Lower leg skin (tissue), 4 donors: ENCODE results near the gene KLHDC8B. TPM values are rescaled to one million over a fixed set of nuclear protein-coding genes. Genes with fewer than 3 reads are reported as not detected.
A peak's percentile ranks its signal among the peaks of the same experiment; 100 is the strongest.

Experiments used
- DNase-seq, 2 donors: peaks; one replicate each; pipeline ENCODE4 v3.0.0-alpha.2; 2019; ENCODE audit warnings: low spot score in 2 of 2
- H3K4me3 ChIP-seq: fragments of 200-600 bp; sonication (generic); 2 replicates; pipeline ENCODE4 v1.5.1; 2017; ENCODE audit warnings: mild to moderate bottlenecking, low read depth; ENCODE audit not compliant: poor library complexity, severe bottlenecking
- POLR2A ChIP-seq, 2 donors: fragments of 450-650 bp; IDR thresholded peaks; one replicate each; pipeline ENCODE4 v1.6.1; 2016 to 2017; ENCODE audit warnings: antibody characterized with exemption in 2 of 2, mild to moderate bottlenecking in 1 of 2, moderate library complexity in 1 of 2
- WGBS, 2 donors: methylation state at CpG; one replicate each; pipeline ENCODE4 v1.1.5; 2018; 5-methylcytosine and 5-hydroxymethylcytosine counted together
- intact Hi-C: fragments of 100-400 bp; cut with DNase I; formaldehyde crosslinking; loops from one replicate; pipeline ENCODE4 v1.15.0; 2023; ENCODE audit warnings: low total_unique reads
- total RNA-seq, 4 donors: library from RNA; depleted of rRNA; stranded (reverse); fragments of >200 nt; gene quantifications; one replicate each; pipeline ENCODE4 v1.1.0, GENCODE V29; 2016
- TF ChIP-seq, protein P1 (sequence below), 3 donors: fragments of 450-650 bp; IDR thresholded peaks; one replicate each; pipeline ENCODE4 v1.5.1; 2016; ENCODE audit warnings: antibody characterized with exemption in 3 of 3, mild to moderate bottlenecking in 3 of 3, moderate library complexity in 2 of 3

KLHDC8B gene
- total RNA-seq, result 10 to 100 TPM; 52.4 to 65.2 (median 56.0) TPM

DNA sequence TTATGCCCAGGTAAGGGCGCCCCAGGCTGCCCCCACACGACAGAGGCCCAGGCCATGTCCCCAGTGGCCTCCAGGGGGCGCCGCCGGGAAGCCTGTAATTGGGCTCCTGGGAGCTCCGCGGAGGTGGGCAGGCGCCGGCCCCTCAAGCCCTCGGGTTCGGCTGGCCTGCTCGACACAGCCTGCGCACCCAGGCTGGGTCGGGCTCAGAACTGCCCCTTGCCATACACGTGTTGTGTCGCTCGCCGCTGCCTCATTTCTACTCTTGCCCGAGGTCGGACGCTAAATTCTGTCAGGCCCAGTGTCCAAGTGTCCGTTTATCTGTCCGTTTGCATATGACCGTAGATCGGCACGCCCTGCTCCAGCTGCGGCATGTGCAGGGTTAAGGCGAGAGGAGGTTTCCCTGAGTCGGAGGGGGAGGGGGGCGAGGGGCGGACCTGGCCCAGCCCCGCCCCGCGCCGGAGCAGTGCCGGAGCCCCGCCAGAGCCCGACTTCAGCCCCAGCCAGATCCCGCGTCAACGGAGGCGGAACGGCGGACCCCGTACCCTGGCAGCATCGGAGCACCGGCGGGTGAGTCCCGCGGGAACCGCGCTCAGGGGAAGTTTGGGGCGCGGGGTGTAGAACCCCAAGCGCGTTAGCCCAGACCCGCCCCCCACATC lies at the start of gene KLHDC8B:
TSS of gene KLHDC8B (plus strand) at position 480 of the 656 bp plus-strand sequence. CDS start 1,172 bp downstream, outside the sequence.
- H3K4me3 ChIP-seq, result peak within 1 kb of the TSS; percentile 49
- TF ChIP-seq, protein P1, sequence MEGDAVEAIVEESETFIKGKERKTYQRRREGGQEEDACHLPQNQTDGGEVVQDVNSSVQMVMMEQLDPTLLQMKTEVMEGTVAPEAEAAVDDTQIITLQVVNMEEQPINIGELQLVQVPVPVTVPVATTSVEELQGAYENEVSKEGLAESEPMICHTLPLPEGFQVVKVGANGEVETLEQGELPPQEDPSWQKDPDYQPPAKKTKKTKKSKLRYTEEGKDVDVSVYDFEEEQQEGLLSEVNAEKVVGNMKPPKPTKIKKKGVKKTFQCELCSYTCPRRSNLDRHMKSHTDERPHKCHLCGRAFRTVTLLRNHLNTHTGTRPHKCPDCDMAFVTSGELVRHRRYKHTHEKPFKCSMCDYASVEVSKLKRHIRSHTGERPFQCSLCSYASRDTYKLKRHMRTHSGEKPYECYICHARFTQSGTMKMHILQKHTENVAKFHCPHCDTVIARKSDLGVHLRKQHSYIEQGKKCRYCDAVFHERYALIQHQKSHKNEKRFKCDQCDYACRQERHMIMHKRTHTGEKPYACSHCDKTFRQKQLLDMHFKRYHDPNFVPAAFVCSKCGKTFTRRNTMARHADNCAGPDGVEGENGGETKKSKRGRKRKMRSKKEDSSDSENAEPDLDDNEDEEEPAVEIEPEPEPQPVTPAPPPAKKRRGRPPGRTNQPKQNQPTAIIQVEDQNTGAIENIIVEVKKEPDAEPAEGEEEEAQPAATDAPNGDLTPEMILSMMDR (IDR thresholded peaks at IDR 0.05), result peak in 1 of 3 donors; percentile 83
- no peak for TF ChIP-seq POLR2A (IDR thresholded peaks at IDR 0.05)
- peak; percentile 79 to 97 for DNase-seq
- WGBS, 2 donors, result 1% methylated on average over 24 to 39 of the region's 57 CpGs
- intact Hi-C loops, result loop anchor here (10.0 kb wide), 1 partner anchor 274 kb away; no protein-coding TSS in a partner anchor

DNA sequence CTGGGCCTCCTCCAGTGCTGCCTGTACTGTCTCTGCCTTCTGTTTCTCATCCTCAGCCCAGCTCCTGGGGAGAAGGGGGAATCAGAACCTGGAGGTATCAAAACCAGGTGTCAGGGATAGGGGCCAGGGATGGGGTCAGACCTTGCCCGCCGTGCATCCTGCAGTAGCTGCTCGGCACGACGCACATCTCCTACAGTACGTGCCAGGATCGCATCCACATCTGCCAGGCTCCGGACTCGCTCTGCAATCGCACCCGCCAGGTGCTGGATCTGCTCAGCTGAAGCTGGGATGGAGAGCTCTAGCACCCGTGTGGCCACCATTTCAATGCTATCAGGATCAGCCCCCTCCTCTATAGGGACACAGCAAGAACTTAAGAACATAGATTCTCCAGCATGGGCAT lies 49.4 kb upstream of the KLHDC8B start:
- DNase-seq, result no peak
- no peak overlapping the region for H3K4me3 ChIP-seq
- TF ChIP-seq, protein P1 (IDR thresholded peaks at IDR 0.05), result no peak
- TF ChIP-seq POLR2A (IDR thresholded peaks at IDR 0.05), result no peak
- WGBS, 2 donors, result 92 to 96% methylated on average over 12 of the region's 12 CpGs
- intact Hi-C loops, result no loop called here

DNA sequence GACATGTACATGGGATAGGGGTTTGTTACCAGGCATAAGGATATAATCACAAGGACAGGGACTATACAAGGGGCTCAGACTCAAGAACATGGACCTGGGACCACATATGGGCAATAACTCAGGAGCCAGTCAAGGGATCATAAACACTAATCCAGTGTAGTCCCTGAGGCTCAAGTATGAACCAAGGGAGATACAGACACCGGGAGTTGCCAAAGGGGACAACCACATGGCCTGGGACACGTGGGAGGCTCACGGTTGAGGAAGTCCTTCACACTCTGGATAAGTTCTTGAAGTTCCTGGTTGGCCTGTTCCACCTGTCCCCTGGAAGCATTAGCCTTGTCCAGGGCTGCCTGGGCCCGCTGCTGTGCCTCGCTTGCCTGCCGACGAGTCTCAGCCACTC lies 48.9 kb upstream of the KLHDC8B start:
- intact Hi-C loops, result no loop called here
- no peak for TF ChIP-seq POLR2A (IDR thresholded peaks at IDR 0.05)
- TF ChIP-seq, protein P1 (IDR thresholded peaks at IDR 0.05), result no peak
- no peak for DNase-seq
- WGBS, 2 donors, result 80 to 88% methylated on average over 7 of the region's 7 CpGs
- no peak overlapping the region for H3K4me3 ChIP-seq

DNA sequence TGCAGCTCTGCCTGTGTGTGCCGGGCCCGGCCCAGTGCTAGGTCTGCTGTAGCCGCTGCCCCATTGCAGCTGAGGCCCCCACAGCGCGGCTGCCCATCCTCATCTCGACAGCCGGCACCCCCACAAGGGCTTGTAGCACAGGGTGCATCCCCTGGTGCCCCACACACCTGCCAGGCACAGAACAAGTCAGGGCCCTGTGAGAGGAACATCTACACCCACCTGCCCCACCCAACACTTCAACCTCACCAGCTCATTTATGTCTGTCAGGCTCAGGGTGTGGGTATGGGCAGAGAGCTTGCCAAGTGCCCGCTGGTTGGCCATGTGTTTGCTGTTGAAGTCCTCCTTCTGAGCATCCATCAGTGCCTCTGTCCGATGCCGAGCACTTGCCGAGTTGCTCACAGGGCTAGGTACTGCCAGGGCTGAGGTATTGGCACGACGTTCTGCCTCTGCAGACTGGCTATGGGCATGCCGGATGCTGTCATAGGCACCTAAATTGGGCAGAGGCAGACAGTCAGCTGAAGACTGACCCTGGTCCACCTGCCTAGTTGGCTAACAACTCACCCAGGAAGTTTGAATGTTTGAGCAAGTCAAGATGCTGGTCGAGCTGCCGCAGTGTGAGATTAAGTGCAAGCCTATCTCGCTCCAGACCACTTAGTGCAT lies 48.4 kb upstream of the KLHDC8B start:
- H3K4me3 ChIP-seq, result no peak overlapping the region
- WGBS, 2 donors, result 89 to 93% methylated on average over 16 to 17 of the region's 17 CpGs
- intact Hi-C loops, result no loop called here
- TF ChIP-seq POLR2A (IDR thresholded peaks at IDR 0.05), result no peak
- TF ChIP-seq, protein P1 (IDR thresholded peaks at IDR 0.05), result no peak
- DNase-seq, result no peak

DNA sequence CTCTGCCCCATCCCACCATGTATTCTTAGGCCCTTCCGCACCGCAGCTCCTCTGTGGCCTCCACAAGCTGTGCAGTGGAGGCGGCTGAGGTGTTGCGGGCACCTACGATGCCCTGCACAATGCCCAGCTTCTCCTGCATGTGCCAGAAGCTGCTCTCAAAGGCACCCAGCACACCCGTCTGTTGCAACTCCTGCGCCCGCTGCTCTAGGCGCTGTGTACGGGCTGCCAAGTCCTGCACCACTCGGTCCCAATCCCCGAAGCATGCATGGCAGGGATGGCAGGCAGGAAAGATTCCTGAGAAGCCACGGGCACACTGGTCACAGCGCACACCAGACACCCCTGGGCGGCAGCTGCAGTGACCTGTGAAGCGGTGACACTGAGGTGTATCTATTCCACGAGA lies 47.7 kb upstream of the KLHDC8B start:
- TF ChIP-seq POLR2A (IDR thresholded peaks at IDR 0.05), result no peak
- TF ChIP-seq, protein P1 (IDR thresholded peaks at IDR 0.05), result no peak
- DNase-seq, result no peak
- no peak overlapping the region for H3K4me3 ChIP-seq
- intact Hi-C loops, result no loop called here
- 89 to 92% methylated on average over 15 to 17 of the region's 17 CpGs for WGBS, 2 donors
